K562 (cell line): ENCODE data around the gene SGCG. TPM values are rescaled to one million over a fixed set of nuclear protein-coding genes. Genes with fewer than 3 reads are reported as not detected.

Experiments
- ATAC-seq: fragments of 200-7000 bp; cut with Tn5 transposase; 3 replicates; pipeline ENCODE4 v1.9.1; 2020; ENCODE audit warnings: moderate library complexity
- BruUV-seq: library from RNA; stranded (reverse); fragments of 400-500 nt; replicated peaks from 2 replicates; lab custom pipeline; 2021; lab: Mats Ljungman, UMichigan
- CTCF ChIA-PET: fragments of 300-600 bp; formaldehyde crosslinking; extraction: SDS; loops from one replicate; lab custom pipeline; 2021; ENCODE audit warnings: low intra/inter-chr PET ratio; lab: Yijun Ruan, JAX
- POLR2A ChIA-PET: fragments of 300-600, 350-650 bp; sonication (Branson Sonifier 250); formaldehyde crosslinking; extraction: SDS; loops from one replicate; lab custom pipeline; 2021; ENCODE audit warnings: antibody characterized with exemption, inconsistent platforms; lab: Yijun Ruan, JAX
- DNase-seq, 4 experiments: peaks; one replicate each; pipeline versions ENCODE4 v3.0.0 to v3.0.0-alpha.2; 2011 to 2018; ENCODE audit warnings: low spot score in 3 of 4, mixed read lengths in 3 of 4; ENCODE audit errors: extremely low read depth in 1 of 4
- FAIRE-seq: peaks from 2 replicates; lab custom pipeline; 2011; peaks lifted over from hg19 to GRCh38; lab: Jason Lieb, UNC
- H2AFZ ChIP-seq: 2 replicates; pipeline ENCODE4 v1.6.0; 2011; ENCODE audit warnings: low read depth, low read length, control low read depth, inconsistent platforms
- H3K27ac ChIP-seq: fragments of 200-600 bp; 3 replicates; pipeline ENCODE4 v1.8.0; 2011; ENCODE audit warnings: low read depth, mild to moderate bottlenecking, control low read depth, inconsistent platforms, low read length, moderate library complexity, mixed read lengths; ENCODE audit errors: extremely low read depth
- H3K27me3 ChIP-seq, 2 experiments: fragments of 300-600 bp in 1 of 2; 2 replicates in 1 of 2; 3 replicates in 1 of 2; pipeline versions ENCODE4 v1.6.0 to v1.8.0; 2011; ENCODE audit warnings: inconsistent platforms in 2 of 2, low read length in 2 of 2, mild to moderate bottlenecking in 1 of 2, mixed read lengths in 1 of 2, moderate library complexity in 1 of 2; ENCODE audit not compliant: control insufficient read depth in 2 of 2, insufficient read depth in 2 of 2
- H3K36me3 ChIP-seq: fragments of 300-600 bp; 3 replicates; pipeline ENCODE4 v1.8.0; 2011; ENCODE audit warnings: mild to moderate bottlenecking, low read length, inconsistent platforms; ENCODE audit not compliant: control insufficient read depth, insufficient read depth
- H3K4me1 ChIP-seq, 2 experiments: fragments of 200-600 bp in 1 of 2; replicated peaks in 1 of 2; 2 replicates in 1 of 2; 3 replicates in 1 of 2; pipeline versions ENCODE4 v1.5.1 to v1.8.0; 2011; ENCODE audit warnings: inconsistent platforms in 2 of 2, low read length in 2 of 2, mild to moderate bottlenecking in 1 of 2, mixed read lengths in 1 of 2, moderate library complexity in 1 of 2; ENCODE audit not compliant: control insufficient read depth in 2 of 2, insufficient read depth in 2 of 2
- H3K4me2 ChIP-seq: 2 replicates; pipeline ENCODE4 v1.6.1; 2011; ENCODE audit warnings: low read length, control low read depth, inconsistent platforms, mixed read lengths; ENCODE audit not compliant: insufficient read depth
- H3K4me3 ChIP-seq: fragments of 200-600 bp; sonication (generic), shearing (Covaris generic); 2 replicates; pipeline ENCODE4 v1.5.1; 2016; ENCODE audit warnings: control low read depth, inconsistent platforms
- H3K79me2 ChIP-seq: fragments of 200-600 bp; 3 replicates; pipeline ENCODE4 v1.8.0; 2011; ENCODE audit warnings: low read length, inconsistent platforms; ENCODE audit not compliant: control insufficient read depth, insufficient read depth
- H3K9ac ChIP-seq, 2 experiments: 2 replicates each; pipeline versions ENCODE4 v1.6.0 to v1.6.1; 2011; ENCODE audit warnings: low read depth in 2 of 2, low read length in 2 of 2, control low read depth in 1 of 2, inconsistent platforms in 1 of 2, mild to moderate bottlenecking in 1 of 2, mixed read lengths in 1 of 2; ENCODE audit not compliant: insufficient read depth in 1 of 2
- H3K9me1 ChIP-seq: one replicate; pipeline ENCODE4 v1.6.0; 2011; ENCODE audit warnings: inconsistent platforms, mild to moderate bottlenecking, low read length, moderate library complexity; ENCODE audit not compliant: control insufficient read depth, insufficient read depth
- H3K9me3 ChIP-seq: replicated peaks from 2 replicates; pipeline ENCODE4 v1.5.1; 2011; ENCODE audit warnings: low read depth, low read length, inconsistent platforms; ENCODE audit not compliant: control insufficient read depth, insufficient read depth
- H4K20me1 ChIP-seq: replicated peaks from 2 replicates; pipeline ENCODE4 v1.6.1; 2011; ENCODE audit warnings: low read length, inconsistent platforms, mixed read lengths; ENCODE audit not compliant: control insufficient read depth, insufficient read depth
- BDP1 ChIP-seq: IDR thresholded peaks from 3 replicates; pipeline ENCODE4 v1.6.1; 2011; ENCODE audit not compliant: insufficient read length, insufficient read depth
- FOSL1 ChIP-seq: fragments of 200-800 bp; sonication (Bioruptor generic); conservative IDR thresholded peaks from 2 replicates; pipeline ENCODE4 v1.6.1; 2016; ENCODE audit warnings: missing genetic modification characterization, missing compliant biosample characterization
- HCFC1 ChIP-seq: IDR thresholded peaks from 2 replicates; pipeline ENCODE4 v1.6.1; 2012; ENCODE audit warnings: low read depth, low read length, improper control_type of control experiment
- IFI16 ChIP-seq: fragments of 250-450 bp; sonication (Bioruptor Pico); IDR thresholded peaks from 2 replicates; pipeline ENCODE4 v2.1.2; 2022; ENCODE audit warnings: mild to moderate bottlenecking, inconsistent platforms
- IRF1 ChIP-seq: sonication (generic); formaldehyde crosslinking; IDR thresholded peaks from 2 replicates; pipeline ENCODE4 v1.8.0; 2022; ENCODE audit warnings: missing genetic modification reagents, mild to moderate bottlenecking, borderline replicate concordance
- KAT8 ChIP-seq: fragments of 450-650 bp; IDR thresholded peaks from 2 replicates; pipeline ENCODE4 v1.6.1; 2016; ENCODE audit warnings: low read depth, mild to moderate bottlenecking
- MTA1 ChIP-seq: fragments of 450-650 bp; IDR thresholded peaks from 2 replicates; pipeline ENCODE4 v1.6.1; 2017; ENCODE audit warnings: borderline replicate concordance
- NONO ChIP-seq, 2 experiments: fragments of 200-400 bp in 1 of 2; fragments of 450-650 bp in 1 of 2; formaldehyde crosslinking in 1 of 2; IDR thresholded peaks; 2 replicates each; pipeline ENCODE4 v1.6.1; 2017; ENCODE audit warnings: low read depth in 2 of 2, mild to moderate bottlenecking in 2 of 2, moderate library complexity in 2 of 2, low read length in 1 of 2
- PBX2 ChIP-seq, 2 experiments: IDR thresholded peaks in 1 of 2; conservative IDR thresholded peaks in 1 of 2; 2 replicates each; pipeline ENCODE4 v1.6.1; 2016; ENCODE audit warnings: low read depth in 2 of 2, mild to moderate bottlenecking in 1 of 2, missing compliant biosample characterization in 1 of 2, missing genetic modification characterization in 1 of 2, moderate library complexity in 1 of 2
- THAP12 ChIP-seq: fragments of 250-450 bp; sonication (Bioruptor Pico); IDR thresholded peaks from 2 replicates; pipeline ENCODE4 v1.9.0; 2021; ENCODE audit warnings: mild to moderate bottlenecking, inconsistent platforms
- ZBTB1 ChIP-seq: sonication (generic); formaldehyde crosslinking; IDR thresholded peaks from 2 replicates; pipeline ENCODE4 v1.8.1; 2023; ENCODE audit warnings: missing genetic modification reagents, low read depth, mild to moderate bottlenecking, borderline replicate concordance
- ZNF696 ChIP-seq: fragments of 250-450 bp; sonication (Bioruptor Pico); conservative IDR thresholded peaks from 2 replicates; pipeline ENCODE4 v1.4.0; 2020; ENCODE audit warnings: mild to moderate bottlenecking, moderate library complexity
- WGBS: fragments of 100-300 bp; shearing (Covaris generic); methylation state at CpG from one replicate; pipeline ENCODE4 v1.1.6; 2016; ENCODE audit warnings: low coverage, mixed read lengths; ENCODE audit not compliant: insufficient coverage; ENCODE audit errors: missing lambda C conversion rate; 5-methylcytosine and 5-hydroxymethylcytosine counted together
- in situ Hi-C: fragments of 300-500 bp; cut with MboI; formaldehyde crosslinking; loops from 4 replicates; pipeline ENCODE4 v1.15.0; 2018; ENCODE audit warnings: inconsistent platforms, mixed read lengths
- intact Hi-C: fragments of 100-400 bp; cut with micrococcal nuclease; formaldehyde crosslinking; loops from 2 replicates; pipeline ENCODE4 v1.14.2; 2022
- polyA plus RNA-seq, 8 experiments: library from polyadenylated mRNA; depleted of rRNA in 4 of 8; stranded (reverse) in 5 of 8; unstranded in 3 of 8; fragments of >200 nt; fragmentation: Nextera tagmentation in 2 of 8; fragmentation: Illumina TruSeq in 1 of 8; extraction: Ambion mirVana in 2 of 8; extraction: Trizol in 1 of 8; gene quantifications; 2 replicates each; pipeline versions ENCODE4 v1.2.1 to v1.2.3, GENCODE V29; 2011 to 2014; ENCODE audit warnings: inconsistent platforms in 1 of 8, missing spikeins in 1 of 8
- total RNA-seq, 7 experiments: library from RNA; depleted of rRNA in 6 of 7; stranded (reverse); fragments of >200 nt in 6 of 7; fragmentation: Illumina TruSeq in 2 of 7; extraction: Trizol in 2 of 7; gene quantifications; 2 replicates each; pipeline versions ENCODE4 v1.2.1 to v1.2.3, GENCODE V29; 2011 to 2021; ENCODE audit warnings: low replicate concordance in 1 of 7
- TF ChIP-seq, protein P1 (sequence below): sonication (generic); formaldehyde crosslinking; IDR thresholded peaks from 2 replicates; pipeline ENCODE4 v1.4.0; 2020; ENCODE audit warnings: mild to moderate bottlenecking, missing genetic modification reagents

The SGCG gene
- total and polyA plus RNA-seq, 9 of the 15 experiments (the other 6 are each of a cell fraction or from before 2014, with no cell fraction given), result 0.04 to 0.44 (median 0.34) TPM

DNA sequence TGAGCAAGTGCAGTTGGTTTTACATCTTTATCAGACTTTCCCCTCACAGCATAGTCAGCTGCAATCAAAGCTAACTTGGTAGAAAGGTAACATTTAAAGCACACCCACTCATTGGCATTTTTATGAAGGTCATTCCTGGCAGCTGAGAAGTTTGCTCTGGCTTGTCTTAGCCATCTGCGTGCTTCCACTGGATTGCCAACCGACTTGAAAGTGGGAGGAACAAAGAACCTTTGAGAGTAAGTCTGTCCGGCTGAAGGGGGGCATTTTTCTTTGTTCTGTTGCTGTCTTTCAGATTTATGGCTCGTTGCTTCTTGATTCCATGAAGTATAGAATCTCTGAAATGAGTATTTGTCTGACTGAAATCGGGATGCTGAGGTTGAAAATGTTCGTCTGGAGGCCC, 149.6 kb downstream of the SGCG start:
- Histone ChIP-seq H3K27me3 (no peaks in the 10 kb centered on the region), H3K9me3 (peaks cover 5% of the 10 kb centered on the region; the same call in 1 of the 2 replicates), H4K20me1 (no peaks in the 10 kb centered on the region), H3K4me1 (no peaks in the 10 kb centered on the region), H3K9ac (no peak overlapping the region), H3K4me3 (no peak overlapping the region), H3K36me3 (no peaks in the 10 kb centered on the region), H3K27ac (no peak overlapping the region), H3K4me2 (no peak overlapping the region), H3K79me2 (no peaks in the 10 kb centered on the region), H2AFZ (no peak overlapping the region), H3K9me1 (no peaks in the 10 kb centered on the region)
- 95% methylated on average over 5 of the region's 6 CpGs for WGBS
- DNase-seq, result no peak
- ATAC-seq, result no peak
- intact Hi-C loops, result no loop called here
- FAIRE-seq, result no peak
- BruUV-seq, result no TSS peak
- TF ChIP-seq HCFC1 (no peak), IRF1 (CRISPR knock-in tag) (no peak), KAT8 (no peak), NONO (IDR thresholded peaks at IDR 0.05; ENCODE audit: low read depth in 2 of 2, low read length in 1 of 2) (no peak), MTA1 (no peak), ZNF696 (CRISPR knock-in tag) (no peak), IFI16 (CRISPR knock-in tag) (no peak), PBX2 (CRISPR knock-in tag; IDR thresholded peaks at IDR 0.05; ENCODE audit: low read depth) (no peak), PBX2 (tag; conservative IDR thresholded peaks at IDR 0.05; ENCODE audit: low read depth) (no peak), BDP1 (no peak), FOSL1 (tag) (no peak), THAP12 (CRISPR knock-in tag) (no peak), ZBTB1 (CRISPR knock-in tag) (no peak)
- TF ChIP-seq, protein P1, sequence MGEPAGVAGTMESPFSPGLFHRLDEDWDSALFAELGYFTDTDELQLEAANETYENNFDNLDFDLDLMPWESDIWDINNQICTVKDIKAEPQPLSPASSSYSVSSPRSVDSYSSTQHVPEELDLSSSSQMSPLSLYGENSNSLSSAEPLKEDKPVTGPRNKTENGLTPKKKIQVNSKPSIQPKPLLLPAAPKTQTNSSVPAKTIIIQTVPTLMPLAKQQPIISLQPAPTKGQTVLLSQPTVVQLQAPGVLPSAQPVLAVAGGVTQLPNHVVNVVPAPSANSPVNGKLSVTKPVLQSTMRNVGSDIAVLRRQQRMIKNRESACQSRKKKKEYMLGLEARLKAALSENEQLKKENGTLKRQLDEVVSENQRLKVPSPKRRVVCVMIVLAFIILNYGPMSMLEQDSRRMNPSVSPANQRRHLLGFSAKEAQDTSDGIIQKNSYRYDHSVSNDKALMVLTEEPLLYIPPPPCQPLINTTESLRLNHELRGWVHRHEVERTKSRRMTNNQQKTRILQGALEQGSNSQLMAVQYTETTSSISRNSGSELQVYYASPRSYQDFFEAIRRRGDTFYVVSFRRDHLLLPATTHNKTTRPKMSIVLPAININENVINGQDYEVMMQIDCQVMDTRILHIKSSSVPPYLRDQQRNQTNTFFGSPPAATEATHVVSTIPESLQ (CRISPR knock-in tag), result no peak
- POLR2A ChIA-PET, result interaction anchor here (1.2 kb wide), 1 partner anchor 8 kb away, joined by 3 read pairs; no protein-coding TSS in a partner anchor
- CTCF ChIA-PET, result no interaction called here
- in situ Hi-C loops, result no loop called here
